SK-N-SH treated with all-trans-retinoic acid at 6 μM for 48 hours (cell line): ENCODE results near the gene ICAM5.
A peak's percentile ranks its signal among the peaks of the same experiment; 100 is the strongest.
"Not testable (repeated sequence)": the region's sequence is repeated elsewhere in the genome, so short reads cannot be mapped to it uniquely, and the experiment has no call there.

Experiments
- ATAC-seq: fragments of 200-7000 bp; cut with Tn5 transposase; 3 replicates; pipeline ENCODE4 v1.9.1; 2020; ENCODE audit warnings: mild to moderate bottlenecking, moderate library complexity
- CREB5 ChIP-seq: fragments of 250-450 bp; sonication (Bioruptor Pico); IDR thresholded peaks from 2 replicates; pipeline ENCODE4 v1.5.1; 2020; ENCODE audit warnings: low read depth, mild to moderate bottlenecking, moderate library complexity
- POU6F1 ChIP-seq: fragments of 250-450 bp; sonication (Bioruptor Pico); IDR thresholded peaks from 2 replicates; pipeline ENCODE4 v1.8.0; 2021; ENCODE audit warnings: low read depth, mild to moderate bottlenecking, moderate library complexity, borderline replicate concordance
- TCF4 ChIP-seq: fragments of 250-450 bp; sonication (Bioruptor Pico); IDR thresholded peaks from 2 replicates; pipeline ENCODE4 v1.8.0; 2021; ENCODE audit warnings: mild to moderate bottlenecking, moderate library complexity, borderline replicate concordance
- TOX ChIP-seq: fragments of 250-450 bp; sonication (Bioruptor Pico); IDR thresholded peaks from 2 replicates; pipeline ENCODE4 v1.8.0; 2021; ENCODE audit warnings: mild to moderate bottlenecking, moderate library complexity, borderline replicate concordance
- TSHZ2 ChIP-seq: fragments of 250-450 bp; sonication (Bioruptor Pico); IDR thresholded peaks from 2 replicates; pipeline ENCODE4 v1.5.0; 2020; ENCODE audit warnings: mild to moderate bottlenecking, moderate library complexity
- ZC3H10 ChIP-seq: fragments of 250-450 bp; sonication (Bioruptor Pico); IDR thresholded peaks from 2 replicates; pipeline ENCODE4 v1.5.1; 2021; ENCODE audit warnings: mild to moderate bottlenecking, moderate library complexity
- ZFP3 ChIP-seq: fragments of 250-450 bp; sonication (Bioruptor Pico); IDR thresholded peaks from 2 replicates; pipeline ENCODE4 v1.5.0; 2020; ENCODE audit warnings: mild to moderate bottlenecking, moderate library complexity
- TF ChIP-seq, protein P1 (sequence below): fragments of 250-450 bp; sonication (Bioruptor Pico); IDR thresholded peaks from 2 replicates; pipeline ENCODE4 v1.8.0; 2020; ENCODE audit warnings: mild to moderate bottlenecking, moderate library complexity, borderline replicate concordance
- TF ChIP-seq, protein P2 (sequence below): fragments of 250-450 bp; sonication (Bioruptor Pico); IDR thresholded peaks from 2 replicates; pipeline ENCODE4 v1.5.1; 2021; ENCODE audit warnings: mild to moderate bottlenecking, moderate library complexity

Gene ICAM5, protein sequence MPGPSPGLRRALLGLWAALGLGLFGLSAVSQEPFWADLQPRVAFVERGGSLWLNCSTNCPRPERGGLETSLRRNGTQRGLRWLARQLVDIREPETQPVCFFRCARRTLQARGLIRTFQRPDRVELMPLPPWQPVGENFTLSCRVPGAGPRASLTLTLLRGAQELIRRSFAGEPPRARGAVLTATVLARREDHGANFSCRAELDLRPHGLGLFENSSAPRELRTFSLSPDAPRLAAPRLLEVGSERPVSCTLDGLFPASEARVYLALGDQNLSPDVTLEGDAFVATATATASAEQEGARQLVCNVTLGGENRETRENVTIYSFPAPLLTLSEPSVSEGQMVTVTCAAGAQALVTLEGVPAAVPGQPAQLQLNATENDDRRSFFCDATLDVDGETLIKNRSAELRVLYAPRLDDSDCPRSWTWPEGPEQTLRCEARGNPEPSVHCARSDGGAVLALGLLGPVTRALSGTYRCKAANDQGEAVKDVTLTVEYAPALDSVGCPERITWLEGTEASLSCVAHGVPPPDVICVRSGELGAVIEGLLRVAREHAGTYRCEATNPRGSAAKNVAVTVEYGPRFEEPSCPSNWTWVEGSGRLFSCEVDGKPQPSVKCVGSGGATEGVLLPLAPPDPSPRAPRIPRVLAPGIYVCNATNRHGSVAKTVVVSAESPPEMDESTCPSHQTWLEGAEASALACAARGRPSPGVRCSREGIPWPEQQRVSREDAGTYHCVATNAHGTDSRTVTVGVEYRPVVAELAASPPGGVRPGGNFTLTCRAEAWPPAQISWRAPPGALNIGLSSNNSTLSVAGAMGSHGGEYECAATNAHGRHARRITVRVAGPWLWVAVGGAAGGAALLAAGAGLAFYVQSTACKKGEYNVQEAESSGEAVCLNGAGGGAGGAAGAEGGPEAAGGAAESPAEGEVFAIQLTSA

GRCh38 chr19:10289836-10290356 is at the start of gene ICAM5:
Gene ICAM5 (plus strand): TSS chr19:10289952. CDS start chr19:10290044, 92 bp downstream.
- peak; percentile 6; the same call in 1 of the 3 replicates for ATAC-seq
- TF ChIP-seq POU6F1 (CRISPR knock-in tag) (no peak), TOX (CRISPR knock-in tag) (no peak), ZC3H10 (CRISPR knock-in tag) (no peak), TSHZ2 (CRISPR knock-in tag) (no peak)
- TF ChIP-seq, all 23 proteins: peak for 0

DNA sequence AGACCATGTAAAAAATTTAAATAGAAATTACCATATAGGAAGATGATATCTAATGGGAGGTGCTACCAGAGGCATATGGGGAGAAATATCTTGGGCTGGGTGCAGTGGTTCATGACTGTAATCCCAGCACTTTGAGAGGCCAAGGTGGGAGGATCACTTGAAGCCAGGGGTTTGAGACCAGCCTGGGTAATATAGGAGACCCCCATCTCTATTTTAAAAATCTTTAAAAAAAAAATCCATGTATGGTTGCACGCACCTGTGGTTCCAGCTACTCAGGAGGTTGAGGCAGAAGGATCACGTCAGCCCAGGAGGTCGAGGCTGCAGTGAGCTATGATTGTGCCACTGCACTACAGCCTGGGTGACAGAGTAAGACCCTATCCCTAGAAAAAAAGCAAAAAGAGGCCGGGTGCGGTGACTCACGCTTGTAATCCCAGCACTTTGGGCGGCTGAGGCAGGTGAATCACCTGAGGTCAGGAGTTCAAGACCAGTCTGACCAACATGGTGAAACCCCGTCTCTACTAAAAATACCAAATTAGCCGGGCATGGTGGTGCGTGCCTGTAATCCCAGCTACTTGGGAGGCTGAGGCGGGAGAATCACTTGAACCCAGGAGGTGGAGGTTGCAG is 47.8 kb upstream of the ICAM5 start:
- ATAC-seq: not testable (repeated sequence)

DNA sequence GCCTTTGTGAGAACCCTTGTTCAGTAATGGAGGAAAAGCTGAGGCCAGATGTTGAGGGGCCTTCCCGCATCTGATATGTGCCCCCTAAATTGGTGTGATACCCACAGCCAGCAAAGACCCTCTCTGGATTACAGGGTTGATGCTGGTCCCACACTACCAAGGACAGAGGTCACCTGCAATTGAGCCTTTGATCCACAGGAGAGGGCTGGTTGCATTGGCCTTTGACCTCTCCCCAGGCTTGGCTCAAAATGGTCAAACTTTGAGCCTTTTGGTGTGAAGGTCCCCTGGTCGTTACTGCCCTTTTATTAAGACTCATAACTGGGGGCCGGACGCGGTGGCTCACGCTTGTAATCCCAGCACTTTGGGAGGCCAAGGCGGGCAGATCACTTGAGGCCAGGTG is 46.1 kb upstream of the ICAM5 start:
- TF ChIP-seq, protein P1, sequence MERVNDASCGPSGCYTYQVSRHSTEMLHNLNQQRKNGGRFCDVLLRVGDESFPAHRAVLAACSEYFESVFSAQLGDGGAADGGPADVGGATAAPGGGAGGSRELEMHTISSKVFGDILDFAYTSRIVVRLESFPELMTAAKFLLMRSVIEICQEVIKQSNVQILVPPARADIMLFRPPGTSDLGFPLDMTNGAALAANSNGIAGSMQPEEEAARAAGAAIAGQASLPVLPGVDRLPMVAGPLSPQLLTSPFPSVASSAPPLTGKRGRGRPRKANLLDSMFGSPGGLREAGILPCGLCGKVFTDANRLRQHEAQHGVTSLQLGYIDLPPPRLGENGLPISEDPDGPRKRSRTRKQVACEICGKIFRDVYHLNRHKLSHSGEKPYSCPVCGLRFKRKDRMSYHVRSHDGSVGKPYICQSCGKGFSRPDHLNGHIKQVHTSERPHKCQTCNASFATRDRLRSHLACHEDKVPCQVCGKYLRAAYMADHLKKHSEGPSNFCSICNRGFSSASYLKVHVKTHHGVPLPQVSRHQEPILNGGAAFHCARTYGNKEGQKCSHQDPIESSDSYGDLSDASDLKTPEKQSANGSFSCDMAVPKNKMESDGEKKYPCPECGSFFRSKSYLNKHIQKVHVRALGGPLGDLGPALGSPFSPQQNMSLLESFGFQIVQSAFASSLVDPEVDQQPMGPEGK: no peak
- TF ChIP-seq CREB5 (CRISPR knock-in tag): no peak
- TF ChIP-seq, all 23 proteins: peak for 0
- ATAC-seq: no peak

- TF ChIP-seq, protein P2, sequence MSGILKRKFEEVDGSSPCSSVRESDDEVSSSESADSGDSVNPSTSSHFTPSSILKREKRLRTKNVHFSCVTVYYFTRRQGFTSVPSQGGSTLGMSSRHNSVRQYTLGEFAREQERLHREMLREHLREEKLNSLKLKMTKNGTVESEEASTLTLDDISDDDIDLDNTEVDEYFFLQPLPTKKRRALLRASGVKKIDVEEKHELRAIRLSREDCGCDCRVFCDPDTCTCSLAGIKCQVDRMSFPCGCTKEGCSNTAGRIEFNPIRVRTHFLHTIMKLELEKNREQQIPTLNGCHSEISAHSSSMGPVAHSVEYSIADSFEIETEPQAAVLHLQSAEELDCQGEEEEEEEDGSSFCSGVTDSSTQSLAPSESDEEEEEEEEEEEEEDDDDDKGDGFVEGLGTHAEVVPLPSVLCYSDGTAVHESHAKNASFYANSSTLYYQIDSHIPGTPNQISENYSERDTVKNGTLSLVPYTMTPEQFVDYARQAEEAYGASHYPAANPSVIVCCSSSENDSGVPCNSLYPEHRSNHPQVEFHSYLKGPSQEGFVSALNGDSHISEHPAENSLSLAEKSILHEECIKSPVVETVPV (CRISPR knock-in tag): no peak
- no peak for ATAC-seq
Measured at GRCh38 chr19:10245189-10245939, 44.4 kb upstream of the ICAM5 start.

DNA sequence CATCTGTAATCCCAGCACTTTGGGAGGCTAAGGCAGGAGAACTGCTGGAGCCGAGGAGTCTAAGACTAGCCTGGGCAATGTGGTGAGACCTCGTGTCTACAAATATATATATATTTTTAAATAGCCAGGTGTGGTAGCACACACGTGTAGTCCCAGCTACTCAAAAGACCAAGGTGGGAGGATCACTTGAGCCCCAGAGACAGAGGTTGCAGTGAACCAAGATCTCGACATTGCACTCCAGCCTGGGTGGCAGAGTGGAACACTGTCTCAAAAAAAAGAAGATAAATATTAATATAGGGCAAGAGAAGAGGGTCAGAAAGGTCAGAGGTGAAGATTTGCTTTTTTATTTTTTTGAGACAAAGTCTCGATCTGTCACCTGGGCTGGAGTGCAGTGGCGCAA is 43.2 kb upstream of the ICAM5 start:
- TF ChIP-seq TCF4: no peak
- no peak for TF ChIP-seq ZFP3
- ATAC-seq: no peak
